Hepatocyte (in vitro differentiated cells): ENCODE measurements around the gene PTPN1.

Experiments used
- EZH2 ChIP-seq: fragments of 200-600 bp; sonication (generic); IDR thresholded peaks from 2 replicates; pipeline ENCODE4 v1.6.1; 2016; ENCODE audit warnings: antibody characterized with exemption, mild to moderate bottlenecking, borderline replicate concordance
- EZH2phosphoT487 ChIP-seq: fragments of 200-600 bp; sonication (generic); IDR thresholded peaks from one replicate; pipeline ENCODE4 v1.6.1; 2018; ENCODE audit warnings: antibody characterized with exemption, mild to moderate bottlenecking, low read depth, moderate library complexity; ENCODE audit not compliant: unreplicated experiment, severe bottlenecking

DNA sequence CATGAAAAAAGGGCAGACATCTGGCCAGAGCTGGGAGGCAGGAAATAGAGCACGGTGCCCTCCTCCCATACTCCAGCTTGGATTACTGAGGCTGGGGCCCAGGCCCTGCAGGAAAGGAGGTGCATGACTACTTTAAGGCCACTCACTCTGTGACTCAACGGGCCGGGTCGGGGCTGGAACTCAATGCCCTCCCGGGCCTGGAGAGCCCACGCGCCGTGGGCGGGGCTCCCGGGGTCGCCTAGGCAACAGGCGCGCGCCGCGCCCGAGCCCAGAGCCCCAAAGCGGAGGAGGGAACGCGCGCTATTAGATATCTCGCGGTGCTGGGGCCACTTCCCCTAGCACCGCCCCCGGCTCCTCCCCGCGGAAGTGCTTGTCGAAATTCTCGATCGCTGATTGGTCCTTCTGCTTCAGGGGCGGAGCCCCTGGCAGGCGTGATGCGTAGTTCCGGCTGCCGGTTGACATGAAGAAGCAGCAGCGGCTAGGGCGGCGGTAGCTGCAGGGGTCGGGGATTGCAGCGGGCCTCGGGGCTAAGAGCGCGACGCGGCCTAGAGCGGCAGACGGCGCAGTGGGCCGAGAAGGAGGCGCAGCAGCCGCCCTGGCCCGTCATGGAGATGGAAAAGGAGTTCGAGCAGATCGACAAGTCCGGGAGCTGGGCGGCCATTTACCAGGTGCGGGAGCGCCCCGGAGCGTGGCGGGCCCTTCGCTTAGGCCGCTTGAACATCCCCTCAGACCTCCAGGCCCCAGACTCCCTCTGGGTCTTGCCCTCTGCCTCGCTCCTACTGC is at the start of gene PTPN1:
- TF ChIP-seq EZH2 (no peak), EZH2phosphoT487 (no peak)
